ENCODE results near the gene GNG2.

Gene GNG2

GRCh38 chr14:51834240-51834639, 26.2 kb upstream of the GNG2 start:
- Histone ChIP-seq H3K27me3 (replicated peaks; ENCODE audit: control insufficient read depth, insufficient read depth, low read length) (no peaks in the 10 kb centered on the region), H3K36me3 (ENCODE audit: control insufficient read depth, insufficient read depth, low read length, severe bottlenecking) (no peaks in the 10 kb centered on the region), H3K9me3 (ENCODE audit: control insufficient read depth, low read length) (peaks cover 8% of the 10 kb centered on the region), H3K4me1 (ENCODE audit: control insufficient read depth, insufficient read depth, low read length) (peaks cover 11% of the 10 kb centered on the region), H3K9ac (ENCODE audit: low read length) (no peak overlapping the region), H3K4me3 (ENCODE audit: low read length) (no peak overlapping the region)
- DNase-seq (ENCODE audit: low read depth) = no peak

GRCh38 chr14:51836417-51836816, 24.0 kb upstream of the GNG2 start:
- Histone ChIP-seq H3K4me1 (ENCODE audit: control insufficient read depth, insufficient read depth, low read length) (peaks cover 11% of the 10 kb centered on the region), H3K9ac (ENCODE audit: low read length) (no peak overlapping the region), H3K9me3 (ENCODE audit: control insufficient read depth, low read length) (peaks cover 8% of the 10 kb centered on the region), H3K36me3 (ENCODE audit: control insufficient read depth, insufficient read depth, low read length, severe bottlenecking) (no peaks in the 10 kb centered on the region), H3K27me3 (replicated peaks; ENCODE audit: control insufficient read depth, insufficient read depth, low read length) (no peaks in the 10 kb centered on the region), H3K4me3 (ENCODE audit: low read length) (no peak overlapping the region)
- DNase-seq (ENCODE audit: low read depth) = no peak

DNA sequence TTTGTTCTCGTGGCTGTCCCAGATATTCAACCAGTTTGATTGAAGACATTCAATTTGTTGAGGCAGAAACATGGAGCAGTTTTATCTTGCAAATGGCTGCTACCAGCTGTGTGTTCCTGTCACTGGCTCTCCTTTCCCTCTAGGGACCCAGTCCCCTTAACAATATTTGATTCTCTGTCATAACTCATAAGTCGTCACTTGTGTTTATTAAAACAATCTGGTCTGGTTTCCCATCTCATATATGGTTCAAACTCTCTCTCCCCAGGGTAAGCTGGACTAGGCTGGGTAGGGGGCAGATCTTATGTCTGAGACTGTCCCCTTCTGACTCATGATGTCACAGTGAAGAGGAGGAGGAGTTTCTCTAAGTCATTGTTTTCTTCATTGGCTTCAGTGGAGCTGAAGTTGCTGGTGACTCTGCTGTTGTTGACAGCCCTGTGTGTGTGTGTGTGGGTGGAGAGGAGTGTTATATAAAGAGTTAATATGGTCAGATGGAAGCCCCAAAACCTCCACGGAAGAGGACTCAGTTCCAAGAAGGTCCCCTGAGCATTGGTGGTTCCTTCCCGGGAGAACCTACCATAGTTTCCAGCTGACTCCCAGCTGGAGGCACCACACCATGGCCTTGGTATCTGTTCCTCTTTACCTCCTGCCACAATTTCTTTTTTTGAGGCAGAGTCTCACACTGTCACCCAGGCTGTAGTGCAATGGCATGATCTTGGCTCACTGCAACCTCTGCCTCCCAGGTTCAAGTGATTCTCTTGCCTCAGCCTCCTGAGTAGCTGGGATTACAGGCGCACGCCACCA, 16.1 kb upstream of the GNG2 start:
- H3K36me3 ChIP-seq (ENCODE audit: control insufficient read depth, insufficient read depth, low read length, severe bottlenecking) = no peaks in the 10 kb centered on the region
- DNase-seq (ENCODE audit: low read depth) = no peak
- H3K9me3 ChIP-seq (ENCODE audit: control insufficient read depth, low read length) = no peaks in the 10 kb centered on the region
- H3K4me3 ChIP-seq (ENCODE audit: low read length) = no peak overlapping the region
- H3K4me1 ChIP-seq (ENCODE audit: control insufficient read depth, insufficient read depth, low read length) = peaks cover 22% of the 10 kb centered on the region
- H3K9ac ChIP-seq (ENCODE audit: low read length) = no peak overlapping the region
- no peaks in the 10 kb centered on the region for H3K27me3 ChIP-seq (replicated peaks; ENCODE audit: control insufficient read depth, insufficient read depth, low read length)

DNA sequence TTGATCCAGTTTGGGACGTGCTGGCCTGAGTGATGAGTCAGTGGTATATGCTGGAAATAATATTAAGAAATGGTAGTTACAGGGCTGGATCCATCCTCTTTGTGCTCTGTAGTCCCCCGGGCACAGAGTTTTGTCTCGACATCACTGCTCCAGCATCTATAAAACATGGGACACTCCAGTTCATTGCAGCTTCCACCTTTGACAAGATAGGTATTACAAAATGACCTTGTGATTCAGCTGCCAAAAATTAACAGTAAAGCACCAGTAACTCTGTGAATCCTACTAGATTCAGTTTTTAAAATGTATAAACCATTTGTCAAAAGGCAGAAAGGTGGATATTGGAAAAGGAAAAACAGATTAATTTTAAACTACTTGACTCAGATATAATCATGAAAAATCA, 14.6 kb upstream of the GNG2 start:
- no peak for DNase-seq (ENCODE audit: low read depth)
- Histone ChIP-seq H3K9ac (ENCODE audit: low read length) (no peak overlapping the region), H3K4me3 (ENCODE audit: low read length) (no peak overlapping the region), H3K4me1 (ENCODE audit: control insufficient read depth, insufficient read depth, low read length) (peaks cover 22% of the 10 kb centered on the region), H3K9me3 (ENCODE audit: control insufficient read depth, low read length) (no peaks in the 10 kb centered on the region), H3K36me3 (ENCODE audit: control insufficient read depth, insufficient read depth, low read length, severe bottlenecking) (no peaks in the 10 kb centered on the region), H3K27me3 (replicated peaks; ENCODE audit: control insufficient read depth, insufficient read depth, low read length) (no peaks in the 10 kb centered on the region)

DNA sequence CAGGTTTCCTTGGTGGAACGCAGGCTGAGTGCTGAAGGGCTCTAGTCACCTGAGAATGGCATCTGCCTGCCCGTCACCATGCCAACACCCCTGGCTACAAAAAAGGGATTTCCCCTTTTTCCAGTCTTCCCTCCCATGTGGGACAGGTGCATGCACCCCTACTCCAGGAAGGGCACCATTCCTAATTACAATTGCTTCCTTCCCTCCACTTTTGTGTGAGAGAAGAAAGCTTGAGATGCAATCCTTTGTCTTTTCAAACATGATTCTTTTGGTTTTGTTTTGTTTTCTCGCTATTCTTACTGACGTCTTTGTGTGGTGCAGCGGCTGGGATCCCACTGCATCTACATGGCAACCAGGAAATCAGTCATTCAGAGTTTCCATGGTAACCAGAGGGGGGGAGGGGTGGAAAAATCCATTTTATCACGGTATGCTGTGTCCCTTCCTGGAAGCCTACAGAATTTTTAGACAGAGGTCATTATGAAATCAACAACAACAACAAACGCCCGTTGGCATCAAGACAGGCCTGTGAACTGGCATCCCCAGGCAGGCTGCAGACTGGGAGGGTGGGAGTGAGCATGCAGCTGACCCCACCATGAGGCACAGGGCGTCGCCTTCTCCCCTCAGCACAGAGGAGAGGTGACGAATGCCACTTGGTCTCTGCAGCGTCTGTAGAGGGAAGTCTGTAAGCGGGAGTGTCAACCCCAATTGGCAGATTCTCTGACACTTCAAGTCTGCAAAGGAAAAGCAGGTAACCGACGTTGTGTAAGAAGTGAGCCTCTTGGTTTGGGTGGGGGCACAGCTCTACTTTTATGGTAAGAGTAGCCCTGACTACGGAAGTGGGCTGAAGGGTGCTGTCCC, 13.6 kb upstream of the GNG2 start:
- Histone ChIP-seq H3K9me3 (ENCODE audit: control insufficient read depth, low read length) (no peaks in the 10 kb centered on the region), H3K27me3 (replicated peaks; ENCODE audit: control insufficient read depth, insufficient read depth, low read length) (no peaks in the 10 kb centered on the region), H3K36me3 (ENCODE audit: control insufficient read depth, insufficient read depth, low read length, severe bottlenecking) (no peaks in the 10 kb centered on the region), H3K4me1 (ENCODE audit: control insufficient read depth, insufficient read depth, low read length) (peaks cover 22% of the 10 kb centered on the region), H3K4me3 (ENCODE audit: low read length) (no peak overlapping the region), H3K9ac (ENCODE audit: low read length) (no peak overlapping the region)
- peak; percentile 3 for DNase-seq (ENCODE audit: low read depth)

DNA sequence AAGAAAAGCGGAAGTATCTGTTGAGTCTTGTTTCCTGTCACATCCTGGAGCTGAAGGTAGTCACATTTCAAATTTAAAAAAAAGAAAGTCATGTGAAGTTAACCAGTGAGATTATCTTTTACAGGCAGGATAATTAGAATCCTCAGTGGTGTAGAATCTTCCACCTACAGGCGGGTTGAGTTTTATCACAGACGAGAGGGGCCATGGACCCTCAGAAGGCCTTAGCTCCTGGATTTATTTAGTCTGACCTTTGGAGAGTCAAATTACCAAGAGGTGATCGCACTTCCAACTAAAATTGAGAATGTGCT, 13.0 kb upstream of the GNG2 start:
- DNase-seq (ENCODE audit: low read depth) = no peak
- Histone ChIP-seq H3K36me3 (ENCODE audit: control insufficient read depth, insufficient read depth, low read length, severe bottlenecking) (no peaks in the 10 kb centered on the region), H3K9me3 (ENCODE audit: control insufficient read depth, low read length) (no peaks in the 10 kb centered on the region), H3K27me3 (replicated peaks; ENCODE audit: control insufficient read depth, insufficient read depth, low read length) (no peaks in the 10 kb centered on the region), H3K4me1 (ENCODE audit: control insufficient read depth, insufficient read depth, low read length) (peaks cover 27% of the 10 kb centered on the region), H3K4me3 (ENCODE audit: low read length) (no peak overlapping the region), H3K9ac (ENCODE audit: low read length) (no peak overlapping the region)

DNA sequence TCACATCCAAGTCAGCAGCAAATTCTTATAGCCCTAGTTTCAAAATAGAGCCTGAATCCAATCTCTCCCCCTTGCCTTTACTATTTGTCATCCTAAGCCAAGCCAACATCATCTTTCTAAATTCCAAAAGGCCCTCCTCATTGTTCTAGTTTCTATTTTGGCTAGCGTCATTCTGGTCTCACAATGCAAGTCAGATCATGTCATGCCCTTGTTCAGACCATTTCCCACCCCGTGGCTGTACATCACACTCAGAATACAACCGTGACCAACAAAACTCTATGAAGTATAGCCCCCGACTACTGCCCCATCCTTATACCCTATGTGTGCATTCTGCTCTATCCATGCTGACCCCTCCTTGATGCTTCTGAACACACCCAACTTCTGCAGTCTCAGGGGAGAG, 12.3 kb upstream of the GNG2 start:
- H3K36me3 ChIP-seq (ENCODE audit: control insufficient read depth, insufficient read depth, low read length, severe bottlenecking) = no peaks in the 10 kb centered on the region
- DNase-seq (ENCODE audit: low read depth) = no peak
- H3K9ac ChIP-seq (ENCODE audit: low read length) = no peak overlapping the region
- no peaks in the 10 kb centered on the region for H3K27me3 ChIP-seq (replicated peaks; ENCODE audit: control insufficient read depth, insufficient read depth, low read length)
- H3K4me3 ChIP-seq (ENCODE audit: low read length) = no peak overlapping the region
- H3K4me1 ChIP-seq (ENCODE audit: control insufficient read depth, insufficient read depth, low read length) = peaks cover 34% of the 10 kb centered on the region
- no peaks in the 10 kb centered on the region for H3K9me3 ChIP-seq (ENCODE audit: control insufficient read depth, low read length)

DNA sequence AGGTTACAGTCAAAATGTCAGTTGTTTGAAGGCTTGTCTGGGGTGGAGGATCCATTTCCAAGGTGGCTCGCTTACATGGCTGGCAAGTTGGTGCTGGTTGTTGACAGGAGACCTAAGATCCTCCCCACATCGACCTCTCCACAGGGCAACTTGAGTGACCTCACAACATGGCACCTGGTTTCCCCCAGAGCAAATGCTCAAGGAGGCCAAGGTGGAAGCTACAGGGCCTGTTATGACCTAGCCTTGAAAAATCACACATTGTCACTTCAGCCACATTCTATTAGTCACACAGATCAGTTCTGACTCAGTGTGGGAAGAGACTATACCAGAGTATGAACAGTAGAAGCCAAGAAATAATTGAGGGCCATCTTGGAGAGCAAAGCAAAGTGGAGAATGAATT, 11.3 kb upstream of the GNG2 start:
- peaks cover 44% of the 10 kb centered on the region for H3K4me1 ChIP-seq (ENCODE audit: control insufficient read depth, insufficient read depth, low read length)
- no peak for DNase-seq (ENCODE audit: low read depth)

DNA sequence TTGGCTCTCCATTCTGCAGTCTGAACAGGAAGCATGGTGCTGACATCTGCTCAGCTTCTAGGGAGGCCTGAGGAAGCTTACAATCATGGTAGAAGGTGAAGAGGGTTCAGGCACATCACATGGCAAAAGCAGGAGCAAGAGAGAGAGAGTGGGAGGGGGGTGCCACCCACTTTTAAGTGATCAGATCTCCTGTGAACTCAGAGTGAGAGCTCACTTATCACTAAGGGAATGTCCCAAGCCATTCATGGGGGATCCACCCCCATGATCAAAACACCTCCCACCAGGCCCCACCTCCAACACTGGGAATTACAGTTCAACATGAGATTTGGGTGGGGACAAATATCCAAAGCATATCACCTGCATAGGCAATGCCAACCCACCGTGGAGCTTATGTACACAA, 9.8 kb upstream of the GNG2 start:
- no peaks in the 10 kb centered on the region for H3K27me3 ChIP-seq (replicated peaks; ENCODE audit: control insufficient read depth, insufficient read depth, low read length)
- no peaks in the 10 kb centered on the region for H3K36me3 ChIP-seq (ENCODE audit: control insufficient read depth, insufficient read depth, low read length, severe bottlenecking)
- H3K4me1 ChIP-seq (ENCODE audit: control insufficient read depth, insufficient read depth, low read length) = peaks cover 55% of the 10 kb centered on the region
- H3K4me3 ChIP-seq (ENCODE audit: low read length) = no peak overlapping the region
- H3K9ac ChIP-seq (ENCODE audit: low read length) = no peak overlapping the region
- no peaks in the 10 kb centered on the region for H3K9me3 ChIP-seq (ENCODE audit: control insufficient read depth, low read length)
- DNase-seq (ENCODE audit: low read depth) = no peak

More for the DNA sequence above, 11.3 kb upstream of the GNG2 start:
- Histone ChIP-seq H3K9ac (ENCODE audit: low read length) (no peak overlapping the region), H3K9me3 (ENCODE audit: control insufficient read depth, low read length) (no peaks in the 10 kb centered on the region), H3K4me3 (ENCODE audit: low read length) (no peak overlapping the region), H3K27me3 (replicated peaks; ENCODE audit: control insufficient read depth, insufficient read depth, low read length) (no peaks in the 10 kb centered on the region), H3K36me3 (ENCODE audit: control insufficient read depth, insufficient read depth, low read length, severe bottlenecking) (no peaks in the 10 kb centered on the region)

- Histone ChIP-seq H3K9me3 (ENCODE audit: control insufficient read depth, low read length) (no peaks in the 10 kb centered on the region), H3K36me3 (ENCODE audit: control insufficient read depth, insufficient read depth, low read length, severe bottlenecking) (no peaks in the 10 kb centered on the region), H3K27me3 (replicated peaks; ENCODE audit: control insufficient read depth, insufficient read depth, low read length) (no peaks in the 10 kb centered on the region), H3K4me3 (ENCODE audit: low read length) (no peak overlapping the region), H3K4me1 (ENCODE audit: control insufficient read depth, insufficient read depth, low read length) (peaks cover 50% of the 10 kb centered on the region), H3K9ac (ENCODE audit: low read length) (peak overlapping the region; percentile 54)
- DNase-seq (ENCODE audit: low read depth) = peak; percentile 73
Observed at GRCh38 chr14:51852541-51852940, 7.9 kb upstream of the GNG2 start.

- Histone ChIP-seq H3K9ac (ENCODE audit: low read length) (peak overlapping the region; percentile 69), H3K4me3 (ENCODE audit: low read length) (peak overlapping the region; percentile 50), H3K4me1 (ENCODE audit: control insufficient read depth, insufficient read depth, low read length) (peaks cover 47% of the 10 kb centered on the region), H3K27me3 (replicated peaks; ENCODE audit: control insufficient read depth, insufficient read depth, low read length) (no peaks in the 10 kb centered on the region), H3K36me3 (ENCODE audit: control insufficient read depth, insufficient read depth, low read length, severe bottlenecking) (no peaks in the 10 kb centered on the region), H3K9me3 (ENCODE audit: control insufficient read depth, low read length) (no peaks in the 10 kb centered on the region)
- DNase-seq (ENCODE audit: low read depth) = peak; percentile 72
Observed at GRCh38 chr14:51855234-51855633, 5.2 kb upstream of the GNG2 start.
